ACHN (cell line): ENCODE measurements around the gene CLRN2.
"Not testable (repeated sequence)": the region's sequence is repeated elsewhere in the genome, so short reads cannot be mapped to it uniquely, and the experiment has no call there.

Experiments used
- DNase-seq: peaks from one replicate; pipeline ENCODE4 v3.0.0-alpha.2; 2015
- in situ Hi-C: cut with HindIII; loops from 2 replicates; pipeline ENCODE4 v1.10.0; 2017; ENCODE audit warnings: low sequenced_read_pairs, low pct_ligation_motif_present, low pct_unique_long_range_greater_than_20kb

The CLRN2 gene

DNA sequence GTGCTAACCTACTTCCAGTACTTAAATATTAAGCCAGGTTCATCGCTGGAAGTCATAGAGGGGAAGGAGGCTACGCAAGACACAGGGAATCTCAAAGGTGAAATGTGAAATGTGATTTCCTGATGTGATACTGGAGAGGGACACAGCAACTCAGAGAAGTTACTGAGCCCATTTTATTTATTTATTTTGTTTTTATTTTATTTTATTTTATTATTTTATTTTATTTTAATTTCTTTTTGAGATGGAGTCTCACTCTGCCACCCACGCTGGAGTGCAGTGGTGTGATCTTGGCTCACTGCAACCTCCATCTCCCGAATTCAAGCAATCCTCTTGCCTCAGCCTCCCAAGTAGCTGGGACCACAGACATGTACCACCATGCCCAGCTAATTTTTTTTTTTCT, 19.7 kb downstream of the CLRN2 start:
- in situ Hi-C loops = no loop called here

DNA sequence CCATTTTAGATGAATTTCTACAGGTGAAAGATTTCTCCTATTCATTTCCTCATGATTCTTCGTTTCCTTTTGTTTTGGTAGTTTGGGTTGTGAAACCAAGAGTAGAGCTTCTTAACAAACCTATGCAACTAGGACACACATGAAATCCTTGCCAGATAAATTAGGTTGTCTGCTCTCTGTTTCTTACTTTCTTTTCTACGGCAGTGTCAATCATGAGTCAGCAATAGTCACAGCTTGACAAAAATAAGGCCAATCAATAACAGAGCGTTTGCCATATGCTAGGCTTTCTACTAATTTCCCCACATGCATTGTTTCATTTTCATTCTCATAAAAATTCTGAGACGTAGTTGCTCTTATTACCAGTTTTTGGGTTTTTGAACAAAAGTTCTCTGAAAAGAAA, 20.3 kb downstream of the CLRN2 start:
- in situ Hi-C loops = no loop called here
- no peak for DNase-seq

More for the DNA sequence above, 19.7 kb downstream of the CLRN2 start:
- DNase-seq = no peak

DNA sequence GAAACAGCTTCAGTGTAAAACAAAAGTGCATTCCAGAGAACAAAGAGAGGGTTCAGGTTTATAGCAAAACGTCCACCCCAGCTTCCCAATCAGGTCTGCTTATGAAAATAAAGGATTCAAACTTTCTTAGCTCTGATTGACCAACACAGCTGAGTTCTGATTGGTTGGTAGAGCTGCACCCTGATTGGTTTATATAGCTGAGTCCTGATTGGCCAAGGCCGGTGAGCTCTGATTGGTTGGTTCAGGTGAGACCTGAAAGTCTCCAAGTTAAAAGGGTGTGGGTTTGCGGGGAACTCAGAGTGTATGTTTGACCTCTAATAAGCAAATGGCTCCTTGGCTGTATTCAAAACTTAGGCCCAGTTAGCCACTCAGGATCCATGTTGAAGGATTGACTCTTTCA, 20.9 kb downstream of the CLRN2 start:
- DNase-seq = no peak
- in situ Hi-C loops = no loop called here

DNA sequence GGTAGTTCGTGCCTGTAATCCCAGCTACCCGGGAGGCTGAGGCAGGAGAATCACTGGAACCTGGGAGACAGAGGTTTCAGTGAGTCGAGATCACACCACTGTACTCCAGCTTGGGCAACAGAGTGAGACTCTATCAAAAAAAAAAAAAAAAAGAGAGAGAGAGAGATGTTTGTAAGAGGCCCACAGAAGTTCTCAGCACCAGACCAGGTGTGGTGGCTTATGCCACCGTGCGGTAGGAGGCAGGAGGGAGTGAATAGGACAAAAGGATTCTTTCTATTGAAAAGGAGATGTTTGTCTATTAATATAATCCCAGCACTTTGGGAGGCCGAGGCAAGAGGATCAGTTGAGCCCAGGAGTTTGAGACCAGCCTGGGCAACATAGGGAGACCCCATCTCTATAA, 22.1 kb downstream of the CLRN2 start:
- in situ Hi-C loops, DNase-seq: not testable (repeated sequence)

DNA sequence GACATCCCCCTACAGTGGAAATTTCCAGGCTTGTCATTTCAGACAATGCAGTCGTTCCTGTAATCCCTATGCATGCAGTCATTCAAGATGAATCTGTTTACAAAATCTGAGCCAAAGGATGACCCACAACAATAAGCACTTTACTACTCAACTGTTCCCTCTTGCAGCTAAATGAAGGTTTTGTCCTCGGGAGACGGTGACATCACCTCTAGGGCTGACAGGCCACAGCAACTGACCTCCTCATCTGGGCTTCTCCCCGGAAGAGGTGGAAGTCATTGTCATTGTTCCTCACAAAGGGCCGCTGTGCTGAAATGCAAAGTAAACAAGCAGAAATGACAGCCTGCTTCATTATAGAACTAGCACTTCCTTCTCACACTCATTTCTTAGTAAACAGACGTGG, 29.2 kb downstream of the CLRN2 start:
- in situ Hi-C loops = no loop called here
- DNase-seq = no peak

DNA sequence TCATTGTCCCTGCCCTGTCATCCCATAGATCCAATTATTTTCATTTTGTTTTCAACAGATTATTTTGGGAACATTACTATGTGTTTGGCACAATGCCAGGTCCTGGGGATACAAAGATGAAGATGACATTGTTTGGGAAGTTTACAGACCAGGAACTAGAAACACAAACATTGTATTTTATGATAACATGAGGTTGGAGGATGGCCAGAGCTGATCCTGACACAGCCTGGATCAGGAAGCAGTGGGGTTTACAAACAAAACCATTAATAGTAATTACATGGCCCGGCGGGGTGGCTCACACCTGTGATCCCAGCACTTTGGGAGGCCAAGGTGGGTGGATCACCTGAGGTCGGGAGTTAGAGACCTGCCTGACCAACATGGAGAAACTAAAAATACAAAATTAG, 29.9 kb downstream of the CLRN2 start:
- no peak for DNase-seq
- in situ Hi-C loops = no loop called here

DNA sequence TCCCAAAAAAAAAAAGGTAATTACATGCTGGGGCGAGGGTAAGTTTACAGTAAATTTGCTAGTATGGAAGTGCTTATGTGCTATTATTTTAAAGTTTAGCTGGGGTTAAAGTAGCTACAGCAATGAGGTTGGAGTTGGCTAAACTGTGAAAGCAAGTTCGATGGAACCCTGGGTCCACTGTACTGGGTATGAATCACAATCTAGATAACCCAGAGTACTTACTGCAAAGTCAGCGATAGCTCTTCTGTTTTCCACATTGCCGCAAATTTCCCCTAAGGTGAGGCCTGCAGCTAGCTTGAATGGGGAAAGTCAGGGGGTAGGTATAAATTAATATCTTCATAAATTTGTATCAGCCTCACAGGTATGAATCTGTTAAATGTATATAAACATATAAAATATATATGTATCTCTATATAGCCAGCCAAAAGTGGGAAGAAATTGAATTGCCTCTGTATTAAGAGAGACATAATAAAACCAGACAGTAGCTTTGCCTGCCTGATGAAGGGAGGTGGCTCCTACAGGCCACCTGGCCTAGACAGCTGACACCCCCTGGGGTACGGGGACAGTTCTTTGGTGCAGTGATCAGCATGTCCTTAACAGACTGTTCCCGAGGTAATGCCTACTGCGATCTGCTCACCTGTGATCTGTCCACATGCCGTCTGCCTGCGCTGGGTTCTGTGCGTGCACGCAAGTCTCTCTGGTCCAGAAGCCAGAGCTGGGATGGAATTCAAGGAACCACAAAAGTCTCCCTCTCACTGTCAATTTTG, 30.6 kb downstream of the CLRN2 start:
- in situ Hi-C loops = no loop called here
- DNase-seq = no peak

DNA sequence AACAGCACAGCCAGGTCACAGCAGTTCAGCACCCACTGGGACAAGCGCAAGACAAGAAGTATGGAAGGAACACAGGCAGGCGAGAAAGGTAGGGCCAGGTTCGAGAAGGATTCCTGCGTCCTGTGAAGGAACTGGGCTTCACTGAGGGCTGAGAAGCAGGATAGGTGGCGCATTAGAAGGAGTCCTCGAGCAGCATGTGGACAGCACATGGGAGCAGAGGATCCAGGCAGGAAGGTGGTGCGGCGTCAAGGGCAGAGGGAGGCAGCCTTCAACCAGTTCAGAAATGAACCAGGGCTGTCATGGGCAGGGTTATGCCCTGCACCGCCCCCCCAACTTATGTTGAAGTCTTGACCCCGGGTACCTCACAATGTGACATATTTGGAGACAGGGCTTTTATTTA, 31.3 kb downstream of the CLRN2 start:
- in situ Hi-C loops = no loop called here
- no peak for DNase-seq

DNA sequence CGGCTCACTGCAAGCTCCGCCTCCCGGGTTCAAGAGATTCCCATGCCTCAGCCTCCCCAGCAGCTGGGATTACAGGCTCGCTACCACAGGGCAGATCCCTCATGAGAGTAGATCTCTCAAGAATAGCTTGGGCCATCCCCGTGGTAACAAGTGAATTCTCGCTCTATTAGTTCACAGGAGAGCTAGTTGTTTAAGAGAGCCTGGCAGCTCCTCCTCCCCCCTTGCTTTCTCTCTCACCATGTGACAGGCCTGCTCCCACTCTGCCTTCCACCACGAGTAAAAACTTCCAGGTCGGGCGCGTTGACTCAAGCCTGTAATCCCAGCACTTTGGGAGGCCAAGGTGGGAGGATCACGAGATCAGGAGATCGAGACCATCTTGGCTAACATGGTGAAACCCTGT, 31.7 kb downstream of the CLRN2 start:
- in situ Hi-C loops = no loop called here
- no peak for DNase-seq

DNA sequence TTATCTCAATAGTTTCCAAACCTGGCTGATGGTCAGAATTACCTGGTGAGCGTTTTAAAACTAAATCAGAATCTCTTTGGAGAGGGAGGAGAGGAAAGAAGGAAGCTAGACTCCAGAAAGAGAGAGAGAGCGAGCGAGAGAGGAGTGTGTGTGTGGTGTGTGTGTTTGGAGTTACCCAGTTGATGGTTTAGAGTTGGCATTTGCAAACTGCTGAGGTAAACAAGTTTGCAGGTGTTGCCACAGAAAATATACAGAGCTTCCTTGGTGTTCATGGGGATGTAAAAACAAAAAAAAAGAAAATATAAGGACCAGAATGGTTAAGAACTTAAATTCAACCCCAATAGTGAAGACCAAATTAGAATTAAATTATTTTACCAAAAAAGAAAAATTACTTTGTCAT, 35.6 kb downstream of the CLRN2 start:
- in situ Hi-C loops = no loop called here
- DNase-seq = no peak

DNA sequence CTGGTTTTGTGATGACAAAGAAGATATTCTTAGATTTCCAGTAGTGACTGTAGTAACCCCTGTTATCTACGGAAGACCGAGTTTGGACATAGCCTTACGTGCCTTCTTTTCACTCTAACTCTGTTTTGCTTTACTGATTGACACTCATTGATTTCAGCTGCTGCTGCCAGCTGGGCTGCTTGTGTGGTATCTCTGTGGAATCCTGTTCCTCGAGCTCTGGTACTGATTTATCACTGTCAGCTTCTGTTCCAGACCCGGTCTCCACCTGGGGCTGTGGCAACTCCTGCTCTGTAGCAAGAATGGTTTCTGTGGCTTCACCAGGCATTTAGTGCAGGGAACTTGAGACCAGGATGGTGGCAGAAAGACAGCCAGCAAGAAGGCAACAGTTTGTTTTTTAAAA, 37.5 kb downstream of the CLRN2 start:
- in situ Hi-C loops = no loop called here
- DNase-seq = no peak

DNA sequence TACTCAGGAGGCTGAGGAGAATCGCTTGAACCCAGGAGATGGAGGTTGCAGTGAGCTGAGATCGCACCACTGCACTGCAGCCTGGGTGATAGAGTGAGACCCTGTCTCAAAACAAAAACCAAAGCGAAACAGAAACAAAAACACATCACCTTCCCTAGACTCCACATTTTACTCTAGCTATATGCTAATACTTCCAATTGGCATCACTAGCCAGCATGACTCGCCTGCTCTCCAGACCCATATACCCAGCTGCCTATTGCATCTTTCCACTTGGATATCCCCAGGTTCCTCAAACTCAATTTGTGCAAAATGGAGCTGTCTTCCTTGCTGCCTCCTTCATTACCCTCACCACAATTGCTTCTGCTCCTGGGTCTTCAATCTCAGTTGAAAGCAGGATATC, 39.6 kb downstream of the CLRN2 start:
- DNase-seq = no peak
- in situ Hi-C loops = no loop called here

DNA sequence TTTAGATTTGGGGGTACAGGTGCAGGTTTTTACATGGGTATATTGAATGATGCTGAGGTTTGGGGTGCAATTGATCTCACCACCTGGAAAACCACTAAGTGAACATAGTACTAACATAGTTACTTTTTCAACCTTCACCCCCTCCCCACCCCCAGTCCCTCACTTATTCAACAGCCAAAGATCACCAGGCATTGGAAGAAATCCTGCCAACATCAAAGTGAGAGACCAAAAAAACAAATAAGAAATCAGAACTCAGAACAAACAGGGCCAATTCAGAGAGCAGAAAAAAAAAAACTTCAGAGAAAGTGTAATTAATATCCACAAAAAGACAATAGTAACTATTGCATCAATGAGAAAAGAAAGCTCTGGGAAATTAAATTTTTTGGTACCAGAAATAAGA, 41.5 kb downstream of the CLRN2 start:
- DNase-seq = no peak
- in situ Hi-C loops = no loop called here

DNA sequence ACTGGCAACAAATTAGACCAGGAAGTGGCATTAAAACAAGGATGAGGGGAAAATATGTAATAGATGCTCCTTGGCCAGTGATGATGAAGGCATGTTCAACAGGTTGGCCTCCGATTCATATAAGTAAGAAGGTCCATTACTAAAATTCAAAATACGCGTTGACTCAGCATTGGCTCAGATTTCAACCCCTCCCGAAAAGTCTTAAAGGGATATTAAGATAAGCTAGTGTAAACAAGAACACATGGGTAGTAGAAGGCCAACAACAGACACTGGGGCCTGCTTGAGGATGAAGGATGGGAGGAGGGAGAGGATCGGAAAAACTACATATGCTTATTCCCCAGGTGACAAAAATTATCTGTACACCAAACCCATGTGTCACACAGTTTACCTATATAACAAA, 42.9 kb downstream of the CLRN2 start:
- DNase-seq = no peak
- in situ Hi-C loops = no loop called here

DNA sequence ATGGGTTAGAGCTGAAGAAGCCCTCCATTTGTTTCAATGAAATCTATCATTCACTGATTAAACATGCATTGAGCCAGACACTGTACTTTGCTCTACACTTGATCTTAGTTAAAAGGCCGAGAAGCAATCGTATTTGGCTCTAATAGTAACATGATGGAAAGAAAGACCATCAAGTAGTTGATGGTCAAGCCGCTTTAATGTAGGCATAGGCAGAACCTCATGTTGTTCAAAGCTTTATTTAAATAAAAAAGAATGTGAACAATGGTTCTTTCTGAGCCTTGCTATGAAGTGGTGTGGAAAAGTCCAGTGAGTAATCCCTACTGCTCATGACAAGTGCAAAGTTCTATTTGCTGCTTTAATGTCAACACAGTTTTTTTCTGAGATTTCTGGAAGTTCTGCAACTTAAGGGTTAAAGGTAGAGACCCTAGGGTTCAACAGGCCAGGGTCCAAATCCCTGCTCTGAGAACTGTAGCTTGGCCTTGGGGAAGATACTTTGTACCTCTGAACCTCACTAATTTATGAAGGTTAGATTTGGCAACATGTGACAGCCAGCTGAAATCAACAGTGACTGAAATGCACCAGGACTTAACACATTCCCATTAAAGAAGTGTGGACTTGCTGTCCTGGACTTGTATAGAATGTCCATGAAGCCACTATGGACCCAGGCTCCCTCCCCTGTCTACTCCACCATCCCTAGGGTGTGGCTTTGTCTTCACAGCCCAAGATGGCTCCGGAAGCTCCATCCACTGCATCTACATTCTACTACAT, 44.2 kb downstream of the CLRN2 start:
- DNase-seq = no peak
- in situ Hi-C loops = no loop called here

DNA sequence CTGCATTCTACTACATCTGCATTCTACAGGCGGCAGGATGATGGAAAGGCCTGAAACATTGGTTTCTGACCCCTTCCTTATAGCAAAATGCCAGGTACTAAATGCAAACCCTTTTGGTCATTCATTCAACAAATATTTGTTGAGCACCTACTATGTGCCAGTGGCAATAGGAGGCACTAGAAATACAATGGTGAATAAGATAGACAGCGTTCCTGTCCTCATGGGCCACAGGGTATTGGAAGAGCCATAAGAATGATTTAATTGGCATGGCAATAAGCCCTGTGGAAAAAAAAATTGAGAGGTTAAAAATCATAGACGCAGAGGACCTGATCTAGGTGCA, 44.7 kb downstream of the CLRN2 start:
- no peak for DNase-seq
- in situ Hi-C loops = no loop called here

DNA sequence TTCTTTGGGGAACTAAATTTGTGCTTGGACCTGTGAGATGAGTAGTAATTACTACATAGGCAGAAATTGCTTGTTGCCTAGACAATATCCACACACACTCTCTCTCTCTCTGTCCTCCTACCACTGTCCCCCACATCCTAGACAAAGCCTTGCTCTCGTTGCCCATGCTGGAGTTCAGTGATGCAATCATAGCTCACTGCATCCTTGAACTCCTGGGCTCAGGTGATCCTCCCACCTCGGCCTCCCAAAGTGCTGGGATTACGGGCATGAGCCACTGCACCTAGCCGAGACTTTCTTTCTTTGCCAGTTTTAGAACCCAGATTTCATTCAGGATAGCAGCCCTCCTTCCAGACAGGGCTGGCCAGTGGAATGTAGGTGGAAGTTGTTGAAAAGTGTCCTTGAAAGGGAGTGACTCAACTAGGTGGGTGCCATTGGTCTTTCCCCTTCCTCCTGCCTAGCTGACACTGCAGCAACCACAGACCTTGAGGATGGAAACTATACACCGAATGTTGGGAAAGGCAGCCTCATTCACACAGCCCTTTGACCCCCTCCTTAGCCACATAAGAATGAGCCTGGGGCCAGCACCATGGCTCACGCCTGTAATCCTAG, 45.2 kb downstream of the CLRN2 start:
- no peak for DNase-seq
- in situ Hi-C loops = no loop called here

DNA sequence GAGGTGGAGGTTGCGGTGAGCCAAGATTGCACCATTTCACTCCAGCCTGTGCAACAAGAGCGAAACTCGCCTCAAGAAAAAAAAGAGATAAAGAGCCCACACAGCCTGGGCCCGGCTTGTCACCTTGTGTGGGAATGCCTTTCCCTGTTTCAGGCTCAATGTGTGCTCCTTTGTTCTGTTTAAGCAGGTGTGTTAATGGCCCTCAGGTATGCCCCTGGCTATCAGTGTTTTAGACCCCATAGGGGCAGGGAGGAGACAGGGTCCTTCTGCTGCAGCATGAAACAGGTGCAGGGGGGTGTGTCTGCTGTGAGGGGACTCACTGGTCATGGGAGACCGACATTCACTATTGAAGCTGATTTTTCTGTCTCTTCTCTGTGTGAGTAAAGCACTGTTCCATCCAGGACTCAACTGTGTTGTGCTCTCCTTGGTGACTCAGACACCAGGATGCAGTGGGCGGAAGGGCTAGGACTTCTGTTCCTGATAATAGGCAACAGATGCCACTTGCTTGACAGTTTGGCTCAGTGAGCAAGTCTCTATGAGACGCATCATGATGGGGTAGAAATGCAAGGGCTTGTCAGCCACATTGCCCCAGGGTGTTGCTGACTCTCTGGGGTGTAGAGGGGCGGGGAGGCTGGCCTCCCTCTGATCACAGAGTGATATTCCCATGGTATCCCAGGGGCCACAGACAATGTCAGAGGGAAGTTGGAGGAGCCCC, 46.4 kb downstream of the CLRN2 start:
- no peak for DNase-seq
- in situ Hi-C loops = no loop called here

DNA sequence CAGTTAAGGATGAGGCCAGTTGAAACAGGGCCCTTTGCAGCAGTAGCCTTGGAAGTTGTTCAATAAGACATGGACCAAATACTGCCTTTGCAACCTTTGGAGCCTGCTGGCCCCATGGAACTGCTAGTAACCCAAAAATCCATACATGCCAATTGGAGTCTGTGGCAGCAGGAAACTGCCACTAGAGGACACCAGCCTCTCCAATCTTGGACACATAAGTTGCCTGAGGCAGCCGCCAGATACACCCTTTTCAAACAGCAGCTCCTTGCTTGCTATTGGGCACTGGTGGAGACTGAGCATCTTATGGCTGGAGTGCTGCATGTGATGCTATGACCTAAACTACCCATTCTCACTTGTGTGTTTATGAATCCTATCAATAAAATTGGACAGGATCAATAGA, 47.2 kb downstream of the CLRN2 start:
- no peak for DNase-seq
- in situ Hi-C loops = no loop called here
